Ovary (tissue), 10 donors: ENCODE data around the gene RHOB. TPM values are rescaled to one million over a fixed set of nuclear protein-coding genes. Genes with fewer than 3 reads are reported as not detected.

Experiments
- DNase-seq, 5 donors: peaks; one replicate each; pipeline ENCODE4 v3.0.0-alpha.2; 2019 to 2020
- H3K27ac ChIP-seq, 2 donors: fragments of 200-600 bp; one replicate each; pipeline versions ENCODE4 v1.5.1 to v1.8.0; 2019 to 2022
- H3K27me3 ChIP-seq: fragments of 200-600 bp; one replicate; pipeline ENCODE4 v1.8.0; 2022
- H3K36me3 ChIP-seq: fragments of 200-600 bp; sonication (generic); one replicate; pipeline ENCODE4 v1.5.1; 2019
- H3K4me1 ChIP-seq: one replicate; pipeline ENCODE4 v1.8.1; 2013; ENCODE audit warnings: mild to moderate bottlenecking, moderate library complexity; ENCODE audit not compliant: insufficient read depth
- H3K4me3 ChIP-seq: fragments of 200-600 bp; sonication (generic); one replicate; pipeline ENCODE4 v1.5.1; 2017
- H3K9me3 ChIP-seq, 2 donors: fragments of 200-600 bp in 1 of 2; sonication (generic) in 1 of 2; one replicate each; pipeline versions ENCODE4 v1.5.1 to v1.8.1; 2013 to 2019; ENCODE audit warnings: mild to moderate bottlenecking in 1 of 2, moderate library complexity in 1 of 2
- CTCF ChIP-seq, 3 donors: fragments of 450-650 bp in 2 of 3; fragments of 200-600 bp in 1 of 3; IDR thresholded peaks; one replicate each; pipeline versions ENCODE4 v1.5.1 to v1.8.0; 2016 to 2022; ENCODE audit warnings: antibody characterized with exemption in 3 of 3, mild to moderate bottlenecking in 1 of 3
- EP300 ChIP-seq: sonication (generic); formaldehyde crosslinking; IDR thresholded peaks from one replicate; pipeline ENCODE4 v1.6.1; 2017; ENCODE audit warnings: antibody characterized with exemption
- POLR2A ChIP-seq: fragments of 450-650 bp; IDR thresholded peaks from one replicate; pipeline ENCODE4 v1.6.1; 2017; ENCODE audit warnings: antibody characterized with exemption, mild to moderate bottlenecking, moderate library complexity
- WGBS, 3 donors: extraction: QIAGEN DNeasy Blood & Tissue Kit in 1 of 3; methylation state at CpG; one replicate each; pipeline versions ENCODE4 v1.1.5 to v1.1.7; 2013 to 2017; 5-methylcytosine and 5-hydroxymethylcytosine counted together
- intact Hi-C, 4 donors: fragments of 100-400 bp; cut with DNase I; formaldehyde crosslinking; loops; one replicate each; pipeline versions ENCODE4 v1.11.0 to v1.15.1; 2022 to 2023
- long read RNA-seq, 3 donors: library from polyadenylated mRNA in 2 of 3; unstranded in 2 of 3; transcript quantifications; one replicate each; pipeline ENCODE4 v2.0.0 and lab custom pipeline, GENCODE V29; 2021 to 2026
- polyA plus RNA-seq, 2 donors: library from polyadenylated mRNA; stranded (reverse); fragments of 200-250 nt in 1 of 2; fragments of 350-450 nt in 1 of 2; fragmentation: Illumina TruSeq in 1 of 2; extraction: RNeasy Lipid Tissue Mini Kit (QIAGEN cat#74804) in 1 of 2; gene quantifications; one replicate each; pipeline ENCODE4 v1.2.3, GENCODE V29; 2013 to 2014
- total RNA-seq, 7 donors: library from RNA; depleted of rRNA in 2 of 7; stranded (reverse); fragments of >200 nt in 2 of 7; fragmentation: NEBNext Ultra II Directional in 3 of 7; extraction: Animal tissue kit (Norgen Biotek cat#: 25700) in 3 of 7; gene quantifications; one replicate each; pipeline versions ENCODE4 v1.1.0 to v1.2.4, GENCODE V29; 2016 to 2023
- donor health status: DM: no; HTN: no; CAD: no; lungs with moderate emphysema.
- donor health status: DM: no; HTN: no; CAD: no.
- donor health status: Bipolar disorder and iron deficiency.
- donor health status: DM: yes; HTN: yes; CAD: no.
- donor health status: DM: no; HTN: no; CAD: no.
- donor health status: DM: yes; HTN: yes; CAD: no.

The RHOB gene
- total RNA-seq (1,000 to 10,000 TPM in 2 of 7 donors, 100 to 1,000 TPM in 5; 315 to 1,363 (median 467) TPM), polyA plus RNA-seq (100 to 1,000 TPM; 200 to 275 TPM)
- long read RNA-seq, donor 1, transcript RHOB-201 (1 exons, 2,372 nt) = major isoform, 242 of 242 reads
- long read RNA-seq, donor 1, partial matches to known transcripts = 0 of 242 reads
- long read RNA-seq, donor 1, other reads (novel, unspliced or antisense) = 0 of 242 reads
- long read RNA-seq, donor 2, transcript RHOB-201 (1 exons, 2,372 nt) = major isoform, 61 of 61 reads
- long read RNA-seq, donor 2, partial matches to known transcripts = 0 of 61 reads
- long read RNA-seq, donor 2, other reads (novel, unspliced or antisense) = 0 of 61 reads
- long read RNA-seq, donor 3, transcript RHOB-201 (1 exons, 2,372 nt) = major isoform, 272 of 272 reads
- long read RNA-seq, donor 3, partial matches to known transcripts = 0 of 272 reads
- long read RNA-seq, donor 3, other reads (novel, unspliced or antisense) = 0 of 272 reads

- H3K36me3 ChIP-seq = no peaks in the 10 kb centered on the region
- 0 to 1% (median 0%) methylated on average over 11 to 60 of the region's 60 CpGs for WGBS, 3 donors
- H3K27ac ChIP-seq = peak within 1 kb of the TSS; percentile 80 to 99
- peak within 1 kb of the TSS; percentile 76 for H3K4me3 ChIP-seq
- intact Hi-C loops = loop anchor here in 3 of 4 donors (5.0 kb wide), 3 partner anchors 130 to 170 kb away; no protein-coding TSS in a partner anchor
- peak; percentile 97 to 98 (median 98) for DNase-seq
- no peaks in the 10 kb centered on the region for H3K9me3 ChIP-seq
- peaks cover 12% of the 10 kb centered on the region for H3K4me1 ChIP-seq
- H3K27me3 ChIP-seq = no peaks in the 10 kb centered on the region
- TF ChIP-seq POLR2A (peak; percentile 99), CTCF (IDR thresholded peaks at IDR 0.05) (peak in 2 of 3 donors; percentile 54 to 56), EP300 (peak; percentile 10)
These were observed at the start of gene RHOB for GRCh38 chr2:20446917-20447436. TSS of gene RHOB (plus strand) at chr2:20447074. CDS start at chr2:20447466, 392 bp downstream.

- Histone ChIP-seq H3K4me1 (no peaks in the 10 kb centered on the region), H3K4me3 (no peak overlapping the region), H3K27ac (no peak overlapping the region), H3K36me3 (no peaks in the 10 kb centered on the region), H3K9me3 (no peaks in the 10 kb centered on the region), H3K27me3 (no peaks in the 10 kb centered on the region)
- 82 to 88% (median 88%) methylated on average over 5 of the region's 5 CpGs for WGBS, 3 donors
- intact Hi-C loops = no loop called here
- DNase-seq = no peak
- TF ChIP-seq POLR2A (no peak), CTCF (IDR thresholded peaks at IDR 0.05) (no peak), EP300 (no peak)
These were observed 48.9 kb upstream of the RHOB start for GRCh38 chr2:20397811-20398447.

- Histone ChIP-seq H3K27me3 (no peaks in the 10 kb centered on the region), H3K9me3 (no peaks in the 10 kb centered on the region), H3K36me3 (no peaks in the 10 kb centered on the region), H3K27ac (no peak overlapping the region), H3K4me1 (no peaks in the 10 kb centered on the region), H3K4me3 (no peak overlapping the region)
- intact Hi-C loops = no loop called here
- 66 to 68% (median 67%) methylated on average over 7 of the region's 7 CpGs for WGBS, 3 donors
- TF ChIP-seq EP300 (no peak), POLR2A (no peak), CTCF (IDR thresholded peaks at IDR 0.05) (no peak)
- DNase-seq = no peak
These were observed 47.8 kb upstream of the RHOB start for GRCh38 chr2:20398956-20399567.

GRCh38 chr2:20400306-20400705, 46.6 kb upstream of the RHOB start:
- no peaks in the 10 kb centered on the region for H3K9me3 ChIP-seq
- H3K36me3 ChIP-seq = no peaks in the 10 kb centered on the region
- TF ChIP-seq POLR2A (no peak), CTCF (IDR thresholded peaks at IDR 0.05) (no peak)
- intact Hi-C loops = no loop called here
- H3K27me3 ChIP-seq = no peaks in the 10 kb centered on the region
- DNase-seq = no peak
- WGBS, 3 donors = 83 to 100% (median 95%) methylated on average over 1 of the region's 1 CpG
- H3K27ac ChIP-seq = no peak overlapping the region
- H3K4me1 ChIP-seq = no peaks in the 10 kb centered on the region
- no peak overlapping the region for H3K4me3 ChIP-seq
